ENCODE results near the gene CSK.

CSK gene

GRCh38 chr15:74791667-74792066 is 9.8 kb downstream of the CSK start:
- Histone ChIP-seq H3K27ac (no peak overlapping the region), H3K9ac (ENCODE audit: insufficient read length) (no peak overlapping the region)
- TF ChIP-seq POLR2AphosphoS5 (IDR thresholded peaks at IDR 0.05; ENCODE audit: borderline replicate concordance, low read depth, low read length) = no peak
- no peak for TF ChIP-seq FOXP2 (optimal IDR thresholded peaks at IDR 0.05; ENCODE audit: control extremely low read depth, extremely low read length, insufficient read depth)
- no peak for TF ChIP-seq EZH2 (IDR thresholded peaks at IDR 0.05)

GRCh38 chr15:74792227-74793016 is 10.5 kb downstream of the CSK start:
- TF ChIP-seq POLR2AphosphoS5 (IDR thresholded peaks at IDR 0.05; ENCODE audit: borderline replicate concordance, low read depth, low read length) (no peak), FOXP2 (optimal IDR thresholded peaks at IDR 0.05; ENCODE audit: control extremely low read depth, extremely low read length, insufficient read depth) (no peak), EZH2 (IDR thresholded peaks at IDR 0.05) (no peak)
- Histone ChIP-seq H3K9me3 (ENCODE audit: low read depth, low read length) (no peaks in the 10 kb centered on the region), H3K9ac (ENCODE audit: insufficient read length) (no peak overlapping the region), H3K4me3 (no peak overlapping the region), H3K36me3 (ENCODE audit: insufficient read depth, low read length) (no peaks in the 10 kb centered on the region; the same call in 1 of the 2 replicates), H3K27ac (no peak overlapping the region)
- no peak for DNase-seq (ENCODE audit: low read depth, low spot score)

More at GRCh38 chr15:74791667-74792066, 9.8 kb downstream of the CSK start:
- no peaks in the 10 kb centered on the region for H3K9me3 ChIP-seq (ENCODE audit: low read depth, low read length)
- H3K36me3 ChIP-seq (ENCODE audit: insufficient read depth, low read length) = no peaks in the 10 kb centered on the region; the same call in 1 of the 2 replicates
- no peak overlapping the region for H3K4me3 ChIP-seq
- no peak for DNase-seq (ENCODE audit: low read depth, low spot score)

GRCh38 chr15:74793135-74794028 is 11.5 kb downstream of the CSK start:
- H3K9ac ChIP-seq (ENCODE audit: insufficient read length) = no peak overlapping the region
- no peak for DNase-seq (ENCODE audit: low read depth, low spot score)
- H3K27ac ChIP-seq = no peak overlapping the region
- TF ChIP-seq POLR2AphosphoS5 (IDR thresholded peaks at IDR 0.05; ENCODE audit: borderline replicate concordance, low read depth, low read length) = no peak
- TF ChIP-seq EZH2 (IDR thresholded peaks at IDR 0.05) = no peak
- TF ChIP-seq FOXP2 (optimal IDR thresholded peaks at IDR 0.05; ENCODE audit: control extremely low read depth, extremely low read length, insufficient read depth) = no peak
- H3K36me3 ChIP-seq (ENCODE audit: insufficient read depth, low read length) = no peaks in the 10 kb centered on the region; the same call in 1 of the 2 replicates
- no peak overlapping the region for H3K4me3 ChIP-seq
- no peaks in the 10 kb centered on the region for H3K9me3 ChIP-seq (ENCODE audit: low read depth, low read length)

GRCh38 chr15:74794248-74794969 is 12.5 kb downstream of the CSK start:
- Histone ChIP-seq H3K9me3 (ENCODE audit: low read depth, low read length) (no peaks in the 10 kb centered on the region), H3K27ac (no peak overlapping the region), H3K36me3 (ENCODE audit: insufficient read depth, low read length) (peaks cover 2% of the 10 kb centered on the region; the same call in 1 of the 2 replicates), H3K9ac (ENCODE audit: insufficient read length) (no peak overlapping the region), H3K4me3 (no peak overlapping the region)
- no peak for DNase-seq (ENCODE audit: low read depth, low spot score)
- TF ChIP-seq EZH2 (IDR thresholded peaks at IDR 0.05) (no peak), FOXP2 (optimal IDR thresholded peaks at IDR 0.05; ENCODE audit: control extremely low read depth, extremely low read length, insufficient read depth) (no peak), POLR2AphosphoS5 (IDR thresholded peaks at IDR 0.05; ENCODE audit: borderline replicate concordance, low read depth, low read length) (no peak)

GRCh38 chr15:74794970-74795349 is 13.1 kb downstream of the CSK start:
- TF ChIP-seq POLR2AphosphoS5 (IDR thresholded peaks at IDR 0.05; ENCODE audit: borderline replicate concordance, low read depth, low read length) = no peak
- no peak for TF ChIP-seq FOXP2 (optimal IDR thresholded peaks at IDR 0.05; ENCODE audit: control extremely low read depth, extremely low read length, insufficient read depth)
- no peak for TF ChIP-seq EZH2 (IDR thresholded peaks at IDR 0.05)
- Histone ChIP-seq H3K9ac (ENCODE audit: insufficient read length) (no peak overlapping the region), H3K9me3 (ENCODE audit: low read depth, low read length) (no peaks in the 10 kb centered on the region), H3K36me3 (ENCODE audit: insufficient read depth, low read length) (peaks cover 7% of the 10 kb centered on the region; the same call in 1 of the 2 replicates), H3K27ac (no peak overlapping the region), H3K4me3 (no peak overlapping the region)
- DNase-seq (ENCODE audit: low read depth, low spot score) = no peak

- no peaks in the 10 kb centered on the region for H3K9me3 ChIP-seq (ENCODE audit: low read depth, low read length)
- no peak for TF ChIP-seq FOXP2 (optimal IDR thresholded peaks at IDR 0.05; ENCODE audit: control extremely low read depth, extremely low read length, insufficient read depth)
- TF ChIP-seq EZH2 (IDR thresholded peaks at IDR 0.05) = no peak
- TF ChIP-seq POLR2AphosphoS5 (IDR thresholded peaks at IDR 0.05; ENCODE audit: borderline replicate concordance, low read depth, low read length) = no peak
- H3K27ac ChIP-seq = no peak overlapping the region
- H3K36me3 ChIP-seq (ENCODE audit: insufficient read depth, low read length) = peaks cover 16% of the 10 kb centered on the region; the same call in 1 of the 2 replicates
- H3K9ac ChIP-seq (ENCODE audit: insufficient read length) = no peak overlapping the region
- no peak overlapping the region for H3K4me3 ChIP-seq
- no peak for DNase-seq (ENCODE audit: low read depth, low spot score)
Observed at GRCh38 chr15:74795966-74796625, 14.2 kb downstream of the CSK start.

- Histone ChIP-seq H3K36me3 (ENCODE audit: insufficient read depth, low read length) (peaks cover 32% of the 10 kb centered on the region; the same call in 1 of the 2 replicates), H3K4me3 (no peak overlapping the region), H3K9me3 (ENCODE audit: low read depth, low read length) (no peaks in the 10 kb centered on the region), H3K27ac (no peak overlapping the region), H3K9ac (ENCODE audit: insufficient read length) (no peak overlapping the region)
- DNase-seq (ENCODE audit: low read depth, low spot score) = no peak
- no peak for TF ChIP-seq EZH2 (IDR thresholded peaks at IDR 0.05)
- TF ChIP-seq FOXP2 (optimal IDR thresholded peaks at IDR 0.05; ENCODE audit: control extremely low read depth, extremely low read length, insufficient read depth) = no peak
- no peak for TF ChIP-seq POLR2AphosphoS5 (IDR thresholded peaks at IDR 0.05; ENCODE audit: borderline replicate concordance, low read depth, low read length)
Observed at GRCh38 chr15:74798388-74799254, 16.7 kb downstream of the CSK start.
